Measurements from ENCODE around the gene EEIG1. TPM values are rescaled to one million over a fixed set of nuclear protein-coding genes. Genes with fewer than 3 reads are reported as not detected.

EEIG1 gene
- total RNA-seq, 3 donors from 2014 or later, result 7.7 to 32.1 (median 19.7) TPM

- TF ChIP-seq CTCF (IDR thresholded peaks at IDR 0.05) (no peak), POLR2AphosphoS5 (IDR thresholded peaks at IDR 0.05) (no peak), POLR2A (IDR thresholded peaks at IDR 0.05) (no peak)
- Histone ChIP-seq H3K4me3 (no peak overlapping the region), H3K4me1 (no peaks in the 10 kb centered on the region), H3K27me3 (no peaks in the 10 kb centered on the region), H3K27ac (no peak overlapping the region), H3K9me3 (no peaks in the 10 kb centered on the region), H3K36me3 (no peaks in the 10 kb centered on the region)
- intact Hi-C loops (cut with DNase I; ENCODE audit: low total_unique reads), result loop anchor here (5.0 kb wide), 1 partner anchor 608 kb away; no protein-coding TSS in a partner anchor
- DNase-seq (ENCODE audit: low spot score in 2 of 2), result no peak
Observed at GRCh38 chr9:128020692-128021091, 39.9 kb upstream of the EEIG1 start.

- no peak overlapping the region for H3K4me3 ChIP-seq
- H3K36me3 ChIP-seq, result no peaks in the 10 kb centered on the region
- no peak for DNase-seq (ENCODE audit: low spot score in 2 of 2)
- H3K27me3 ChIP-seq, result no peaks in the 10 kb centered on the region
- intact Hi-C loops (cut with DNase I; ENCODE audit: low total_unique reads), result no loop called here
- no peak for TF ChIP-seq POLR2AphosphoS5 (IDR thresholded peaks at IDR 0.05)
- TF ChIP-seq POLR2A (IDR thresholded peaks at IDR 0.05), result no peak
- no peak for TF ChIP-seq CTCF (IDR thresholded peaks at IDR 0.05)
- H3K4me1 ChIP-seq, result no peaks in the 10 kb centered on the region
- no peaks in the 10 kb centered on the region for H3K9me3 ChIP-seq
- no peak overlapping the region for H3K27ac ChIP-seq
Observed at GRCh38 chr9:128015696-128016095, 34.9 kb upstream of the EEIG1 start.

DNA sequence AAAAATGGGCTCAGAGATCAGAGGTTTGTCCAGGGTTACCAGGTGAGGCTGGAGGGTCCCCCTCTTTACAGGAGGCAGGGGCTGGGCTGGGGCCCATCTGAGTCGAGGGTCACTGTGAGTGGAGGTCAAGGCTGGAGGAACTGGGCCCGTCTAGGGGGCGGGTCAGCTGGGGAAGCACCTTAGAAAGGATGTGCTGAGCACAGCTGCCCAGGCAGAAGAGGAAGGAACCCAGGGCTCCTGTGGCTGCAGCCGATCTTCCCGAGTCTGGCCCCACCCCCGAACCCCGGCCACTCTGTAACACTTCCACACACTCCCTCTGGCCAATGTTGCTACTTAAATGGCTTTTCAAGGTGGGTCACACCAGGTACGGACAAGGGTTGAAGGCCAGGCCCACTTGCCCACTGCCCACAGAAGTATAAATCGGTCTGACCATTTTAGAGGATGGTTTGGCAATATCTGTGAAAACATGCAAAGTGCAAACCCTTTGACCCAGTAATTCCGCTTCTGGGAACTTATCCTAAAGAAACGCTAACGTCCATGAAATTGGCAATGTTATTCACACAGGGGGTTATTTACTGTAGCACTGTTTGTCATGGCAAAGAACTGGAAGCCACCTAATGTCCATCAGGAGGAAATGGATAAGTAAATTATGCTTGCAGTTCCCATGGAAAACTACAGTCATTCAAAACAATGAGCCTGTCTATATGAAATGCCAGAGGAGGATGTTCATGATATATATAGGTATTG lies 30.5 kb upstream of the EEIG1 start:
- H3K36me3 ChIP-seq, result no peaks in the 10 kb centered on the region
- no peaks in the 10 kb centered on the region for H3K9me3 ChIP-seq
- no peak overlapping the region for H3K4me3 ChIP-seq
- peak overlapping the region; percentile 10 to 48 for H3K27ac ChIP-seq
- H3K4me1 ChIP-seq, result no peaks in the 10 kb centered on the region
- H3K27me3 ChIP-seq, result no peaks in the 10 kb centered on the region
- TF ChIP-seq POLR2A (IDR thresholded peaks at IDR 0.05), result no peak
- no peak for TF ChIP-seq POLR2AphosphoS5 (IDR thresholded peaks at IDR 0.05)
- no peak for TF ChIP-seq CTCF (IDR thresholded peaks at IDR 0.05)
- intact Hi-C loops (cut with DNase I; ENCODE audit: low total_unique reads), result no loop called here
- DNase-seq (ENCODE audit: low spot score in 2 of 2), result no peak

DNA sequence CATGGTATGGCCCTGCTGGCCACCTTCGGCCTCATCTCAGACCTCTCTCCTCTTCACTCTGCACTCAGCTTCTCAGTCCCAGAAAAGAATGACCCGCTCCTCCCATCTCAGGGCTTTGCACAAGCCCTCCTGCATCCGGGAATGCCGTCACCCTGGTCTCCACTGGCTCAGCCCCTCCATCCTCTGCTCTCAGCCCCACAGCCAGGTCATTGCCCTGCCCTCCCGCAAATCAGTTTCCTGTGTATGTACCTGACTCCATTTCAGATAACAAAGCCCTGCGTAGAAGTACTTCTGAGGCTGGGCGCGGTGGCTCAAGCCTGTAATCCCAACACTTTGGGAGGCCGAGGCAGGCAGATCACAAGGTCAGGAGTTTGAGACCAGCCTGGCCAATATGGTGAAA lies 28.9 kb upstream of the EEIG1 start:
- no peaks in the 10 kb centered on the region for H3K4me1 ChIP-seq
- H3K4me3 ChIP-seq, result no peak overlapping the region
- H3K36me3 ChIP-seq, result no peaks in the 10 kb centered on the region
- TF ChIP-seq POLR2A (IDR thresholded peaks at IDR 0.05), result no peak
- no peak for TF ChIP-seq CTCF (IDR thresholded peaks at IDR 0.05)
- TF ChIP-seq POLR2AphosphoS5 (IDR thresholded peaks at IDR 0.05), result no peak
- H3K27ac ChIP-seq, result no peak overlapping the region
- no peaks in the 10 kb centered on the region for H3K27me3 ChIP-seq
- intact Hi-C loops (cut with DNase I; ENCODE audit: low total_unique reads), result no loop called here
- no peaks in the 10 kb centered on the region for H3K9me3 ChIP-seq
- DNase-seq (ENCODE audit: low spot score in 2 of 2), result no peak

- no peaks in the 10 kb centered on the region for H3K4me1 ChIP-seq
- no peaks in the 10 kb centered on the region for H3K27me3 ChIP-seq
- TF ChIP-seq CTCF (IDR thresholded peaks at IDR 0.05), result no peak
- no peak for TF ChIP-seq POLR2A (IDR thresholded peaks at IDR 0.05)
- intact Hi-C loops (cut with DNase I; ENCODE audit: low total_unique reads), result no loop called here
- DNase-seq (ENCODE audit: low spot score in 2 of 2), result no peak
- H3K9me3 ChIP-seq, result no peaks in the 10 kb centered on the region
- no peak overlapping the region for H3K4me3 ChIP-seq
- H3K36me3 ChIP-seq, result no peaks in the 10 kb centered on the region
- H3K27ac ChIP-seq, result peak overlapping the region; percentile 82 to 90
Observed at GRCh38 chr9:128008171-128008570, 27.4 kb upstream of the EEIG1 start.
